HL-60 (cell line): ENCODE measurements around the gene S1PR2.

Source experiments
- CTCF ChIP-seq: IDR thresholded peaks from one replicate; pipeline ENCODE4 v1.5.1; 2011; ENCODE audit warnings: low read length, control low read depth, inconsistent platforms; ENCODE audit not compliant: insufficient read depth
- GABPA ChIP-seq: IDR thresholded peaks from 2 replicates; pipeline ENCODE4 v1.6.1; 2012; ENCODE audit warnings: low read depth
- POLR2AphosphoS5 ChIP-seq: IDR thresholded peaks from 2 replicates; pipeline ENCODE4 v1.6.1; 2012; ENCODE audit warnings: low read depth
- REST ChIP-seq: IDR thresholded peaks from 2 replicates; pipeline ENCODE4 v1.6.1; 2012; ENCODE audit warnings: low read depth; ENCODE audit not compliant: insufficient replicate concordance

DNA sequence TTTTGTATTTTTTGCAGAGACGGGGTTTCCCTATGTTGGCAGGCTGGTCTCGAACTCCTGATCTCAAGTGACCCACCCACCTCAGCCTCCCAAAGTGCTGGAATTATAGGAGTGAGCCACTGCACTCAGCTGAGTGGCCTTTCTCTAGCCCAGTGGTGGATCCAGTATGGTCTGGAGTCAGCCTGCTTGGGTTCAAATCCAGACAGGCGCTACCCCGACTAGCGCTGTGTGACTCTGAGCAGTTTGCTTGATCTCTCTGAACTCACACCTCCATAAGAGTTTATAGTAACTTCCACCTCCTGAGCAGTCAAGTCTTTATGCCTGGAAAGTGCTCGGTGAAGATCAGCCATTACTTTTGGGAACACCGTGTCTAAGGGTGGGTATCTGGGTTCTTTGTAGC is 10.4 kb downstream of the S1PR2 start:
- TF ChIP-seq CTCF (no peak), POLR2AphosphoS5 (no peak), GABPA (no peak), REST (no peak)
